HG03442 (cell line): ENCODE measurements around the gene SBF2.

ENCODE experiments used
- ATAC-seq: cut with Tn5 transposase; IDR thresholded peaks from one replicate; pipeline ENCODE4 v1.9.1; 2021; ENCODE audit warnings: mild to moderate bottlenecking, moderate library complexity; ENCODE audit not compliant: unreplicated experiment

Gene SBF2

DNA sequence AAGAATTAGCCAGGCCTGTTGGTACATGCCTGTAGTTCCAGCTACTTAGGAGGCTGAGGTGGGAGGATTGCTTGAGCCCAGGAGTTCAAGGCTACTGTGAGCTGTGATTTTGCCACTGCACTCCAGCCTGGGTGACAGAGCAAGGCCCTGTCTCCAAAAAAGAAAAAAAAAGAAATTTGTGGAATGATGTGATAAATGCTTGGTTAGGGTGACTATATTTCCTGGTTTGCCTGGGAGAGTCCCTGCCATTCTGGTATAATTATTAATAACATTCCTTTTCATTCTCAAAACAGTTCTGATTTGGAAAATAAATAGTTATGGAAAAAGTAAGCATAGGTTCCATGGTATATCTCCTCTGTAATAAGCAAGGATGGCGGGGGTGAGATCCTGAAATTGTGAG, 555.3 kb downstream of the SBF2 start:
- ATAC-seq: no peak

DNA sequence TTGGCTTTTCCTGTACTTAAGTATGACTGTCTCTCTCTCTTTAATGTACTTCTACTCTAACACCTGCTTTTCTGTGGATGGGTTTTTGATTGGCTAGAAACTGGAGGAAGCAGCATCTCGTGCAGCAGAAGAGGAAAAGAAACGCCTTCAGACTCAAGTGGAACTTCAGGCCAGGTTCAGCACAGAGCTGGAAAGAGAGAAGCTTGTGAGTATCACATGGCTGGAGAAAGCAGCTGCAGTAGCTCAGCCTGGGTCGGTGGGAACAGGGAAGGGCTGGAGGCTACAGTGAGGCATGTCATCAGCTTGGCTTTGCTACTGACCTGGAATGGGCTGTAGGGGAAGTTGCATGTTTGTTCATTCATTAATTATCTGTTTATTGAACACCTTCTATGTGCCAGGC, 555.9 kb downstream of the SBF2 start:
- ATAC-seq: no peak

DNA sequence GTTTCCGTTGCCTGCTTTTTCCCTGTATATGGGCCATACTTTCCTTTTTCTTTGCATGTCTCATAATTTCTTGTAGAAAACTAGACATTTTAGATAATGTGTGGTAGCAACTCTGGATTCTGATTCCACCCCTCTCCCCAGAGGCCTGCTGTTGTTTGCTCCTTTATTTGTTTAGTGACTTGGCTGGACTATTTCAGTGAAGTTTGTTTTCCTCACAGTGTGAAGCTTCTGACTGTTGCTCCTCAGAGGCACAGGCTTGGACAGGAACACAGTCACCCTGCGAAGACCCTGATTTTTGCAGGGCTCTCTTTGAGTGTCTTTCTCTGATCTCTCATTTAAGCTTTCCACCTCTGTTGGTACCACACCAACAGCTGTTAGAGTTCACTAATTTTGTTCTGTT, 557.7 kb downstream of the SBF2 start:
- no peak for ATAC-seq

DNA sequence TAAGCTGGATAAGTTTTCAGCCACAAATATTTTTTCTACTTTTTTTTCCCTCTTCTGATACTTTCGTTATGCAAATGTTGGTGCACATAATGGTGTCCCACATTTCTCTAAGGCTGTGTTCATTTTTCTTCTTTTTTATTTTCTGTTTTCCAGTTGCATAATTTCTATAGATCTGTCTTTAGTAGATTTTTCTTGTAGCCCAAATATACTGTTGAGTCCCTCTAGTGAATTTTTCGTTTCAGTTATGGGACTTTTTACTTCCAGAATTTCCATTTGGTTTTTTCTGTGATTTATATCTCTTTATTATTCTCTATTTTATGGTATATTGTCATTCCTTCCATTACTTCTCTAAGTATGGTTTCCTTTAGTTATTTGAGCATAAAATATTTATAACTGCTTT, 558.1 kb downstream of the SBF2 start:
- no peak for ATAC-seq

DNA sequence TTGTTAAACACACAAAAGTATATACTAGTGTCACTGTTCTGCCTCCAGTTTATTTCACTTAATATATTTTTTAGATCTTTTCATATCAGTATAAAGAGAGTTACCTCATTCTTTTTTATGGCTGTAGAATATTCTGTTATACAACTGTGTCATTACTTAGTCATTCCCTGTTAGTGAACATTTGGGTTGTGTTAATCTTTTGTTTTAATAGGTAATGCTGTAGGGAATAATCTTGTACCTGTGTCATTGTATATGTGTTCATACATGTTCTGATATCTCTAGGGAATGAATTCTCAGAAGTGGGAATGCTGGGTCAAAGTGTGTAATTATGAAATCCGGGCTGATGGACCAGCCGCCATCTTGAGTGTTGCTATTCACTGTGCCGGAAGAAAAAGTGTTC, 558.8 kb downstream of the SBF2 start:
- no peak for ATAC-seq

DNA sequence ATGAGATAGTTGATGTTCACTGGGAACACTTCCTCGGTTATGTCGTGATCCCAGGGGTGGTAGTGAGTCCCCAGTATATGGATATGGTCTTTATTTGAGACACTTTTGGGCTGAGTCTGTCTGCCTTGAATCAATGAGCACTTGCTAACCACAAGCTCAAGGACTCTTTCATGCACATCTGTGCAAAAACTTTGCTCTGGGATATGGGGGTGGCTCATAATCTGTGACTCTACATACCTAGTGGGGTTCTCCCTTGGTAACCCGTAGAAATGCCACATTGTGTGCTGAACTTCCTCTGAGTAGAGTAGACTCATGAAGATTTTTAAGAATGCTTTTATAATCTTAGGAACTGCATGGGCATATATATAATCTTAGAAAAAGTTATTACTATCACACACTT, 560.8 kb downstream of the SBF2 start:
- ATAC-seq: no peak

DNA sequence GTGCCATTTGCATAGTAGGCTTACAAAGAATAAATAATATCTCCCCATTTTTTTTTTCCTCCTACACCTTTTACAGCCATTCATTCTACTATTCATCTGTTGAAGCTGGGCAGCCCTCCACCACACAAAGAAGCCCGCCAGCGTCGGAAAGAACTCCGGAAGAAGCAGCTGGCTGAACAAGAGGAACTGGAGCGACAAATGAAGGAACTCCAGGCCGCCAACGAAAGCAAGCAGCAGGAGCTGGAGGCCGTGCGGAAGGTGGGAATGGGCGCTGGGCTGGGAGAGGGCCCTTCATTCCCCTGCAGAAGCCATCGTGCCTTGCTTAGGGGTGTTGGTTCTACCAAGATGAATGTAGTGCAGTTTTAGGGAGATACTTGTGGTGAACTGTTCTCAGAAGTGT, 561.6 kb downstream of the SBF2 start:
- ATAC-seq: no peak

DNA sequence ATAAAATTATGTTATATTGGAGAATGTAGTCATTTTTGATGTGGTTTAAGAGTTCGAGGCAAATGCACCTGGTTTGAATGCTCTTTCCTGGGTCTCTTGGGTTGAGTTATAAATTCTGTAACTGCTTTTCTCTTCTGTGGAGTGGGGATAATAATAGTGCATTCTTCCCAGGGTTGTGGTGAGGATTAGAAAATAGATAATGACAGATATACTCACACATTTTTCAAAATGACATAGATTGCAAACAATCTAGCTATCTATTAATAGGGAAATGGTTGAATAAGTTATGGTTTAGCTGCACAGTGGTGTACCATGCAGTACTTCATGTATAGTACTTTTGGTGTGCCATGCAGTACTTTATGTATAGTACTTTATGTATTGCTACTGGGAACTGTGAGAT, 562.8 kb downstream of the SBF2 start:
- no peak for ATAC-seq
